Smooth muscle cell of the brain vasculature (primary cell): ENCODE data around the gene EEIG2.

Experiments
- DNase-seq: peaks from one replicate; pipeline ENCODE4 v3.0.0-alpha.2; 2012; ENCODE audit warnings: low read depth, low spot score

Gene EEIG2

GRCh38 chr1:108583757-108584427 lies 24.0 kb downstream of the EEIG2 start:
- DNase-seq, result no peak

GRCh38 chr1:108584428-108584856 lies 24.5 kb downstream of the EEIG2 start:
- DNase-seq, result no peak

- DNase-seq, result no peak
These were observed 25.4 kb downstream of the EEIG2 start for GRCh38 chr1:108585313-108585712.

- no peak for DNase-seq
These were observed 30.5 kb downstream of the EEIG2 start for GRCh38 chr1:108590441-108590840.

- no peak for DNase-seq
These were observed 31.1 kb downstream of the EEIG2 start for GRCh38 chr1:108590957-108591356.

GRCh38 chr1:108591466-108591865 lies 31.6 kb downstream of the EEIG2 start:
- no peak for DNase-seq

- no peak for DNase-seq
These were observed 32.3 kb downstream of the EEIG2 start for GRCh38 chr1:108592030-108592759.

GRCh38 chr1:108593448-108593847 lies 33.5 kb downstream of the EEIG2 start:
- no peak for DNase-seq

GRCh38 chr1:108595507-108595906 lies 35.6 kb downstream of the EEIG2 start:
- DNase-seq, result no peak

GRCh38 chr1:108597041-108597440 lies 37.1 kb downstream of the EEIG2 start:
- DNase-seq, result no peak

GRCh38 chr1:108598340-108598739 lies 38.4 kb downstream of the EEIG2 start:
- no peak for DNase-seq

GRCh38 chr1:108600504-108600903 lies 40.6 kb downstream of the EEIG2 start:
- no peak for DNase-seq

- DNase-seq, result no peak
These were observed 42.0 kb downstream of the EEIG2 start for GRCh38 chr1:108601708-108602410.

- DNase-seq, result no peak
These were observed 45.7 kb downstream of the EEIG2 start for GRCh38 chr1:108605633-108606032.

GRCh38 chr1:108606478-108606877 lies 46.6 kb downstream of the EEIG2 start:
- DNase-seq, result no peak

- no peak for DNase-seq
These were observed 49.7 kb downstream of the EEIG2 start for GRCh38 chr1:108609483-108610049.
